GM19239 (cell line): ENCODE data around the gene NTF3.

ENCODE experiments used
- DNase-seq: peaks from one replicate; pipeline ENCODE4 v3.0.0; 2011; ENCODE audit warnings: low spot score; ENCODE audit not compliant: insufficient read length
- FAIRE-seq: peaks from 2 replicates; lab custom pipeline; 2011; peaks lifted over from hg19 to GRCh38; lab: Jason Lieb, UNC

Gene NTF3

DNA sequence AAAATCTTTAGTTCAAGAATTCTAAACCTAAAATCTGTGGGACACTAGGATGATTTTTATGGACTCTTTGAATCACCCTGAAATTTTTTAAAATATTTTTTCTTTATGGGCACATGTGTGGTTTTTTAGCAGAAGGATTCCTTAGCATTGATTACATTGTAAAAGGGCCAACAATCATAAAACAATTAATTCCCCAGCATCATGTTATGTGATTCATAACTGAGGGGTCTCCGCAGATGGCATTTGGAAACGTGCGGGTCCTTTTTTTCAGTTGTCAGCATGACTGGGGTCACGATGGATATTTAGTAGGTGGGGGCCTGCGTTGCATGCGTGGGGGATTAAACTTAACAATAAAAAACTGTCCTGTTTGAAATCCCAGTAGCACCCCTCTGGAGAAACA is 52.5 kb downstream of the NTF3 start:
- DNase-seq (no peak), FAIRE-seq (no peak)

DNA sequence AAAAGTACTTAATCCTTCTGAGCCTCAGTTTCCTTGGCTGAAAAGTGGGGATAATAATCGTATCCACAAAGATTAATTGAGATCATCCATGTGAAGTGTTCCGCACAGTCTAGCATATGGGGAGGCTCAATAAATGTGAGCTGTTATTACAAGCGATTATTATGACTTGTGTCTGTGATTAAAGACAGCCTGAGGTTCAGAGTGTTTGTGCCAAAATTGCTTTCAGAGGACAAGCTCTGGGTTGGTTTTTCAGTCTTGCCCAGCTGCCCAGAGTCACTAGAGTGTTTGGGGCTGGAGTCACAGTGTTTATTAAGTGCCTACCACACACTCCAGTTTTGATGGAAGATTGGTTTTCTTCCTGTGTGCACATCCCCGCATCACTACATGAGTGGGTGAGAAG is 53.5 kb downstream of the NTF3 start:
- FAIRE-seq = no peak
- DNase-seq = no peak

DNA sequence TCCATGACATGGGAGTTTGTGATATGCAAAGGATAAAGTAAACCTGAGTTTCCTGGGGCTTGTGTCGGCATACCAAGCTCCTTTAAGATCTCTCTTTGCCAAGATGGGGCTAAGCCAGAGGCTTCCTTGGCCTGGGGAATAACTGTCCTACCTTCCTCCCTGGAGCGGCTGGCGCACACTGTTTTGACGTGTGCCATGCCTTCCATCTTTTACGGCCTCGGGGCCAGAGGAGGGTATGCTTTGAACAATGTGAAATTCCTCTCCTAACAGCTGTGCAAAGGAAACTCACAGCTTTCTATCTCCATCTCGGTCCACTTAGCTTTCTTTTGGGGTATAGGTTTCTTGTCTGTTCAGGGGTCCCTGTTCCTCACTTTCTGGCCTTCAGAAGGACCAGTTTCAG is 55.2 kb downstream of the NTF3 start:
- no peak for DNase-seq
- no peak for FAIRE-seq

DNA sequence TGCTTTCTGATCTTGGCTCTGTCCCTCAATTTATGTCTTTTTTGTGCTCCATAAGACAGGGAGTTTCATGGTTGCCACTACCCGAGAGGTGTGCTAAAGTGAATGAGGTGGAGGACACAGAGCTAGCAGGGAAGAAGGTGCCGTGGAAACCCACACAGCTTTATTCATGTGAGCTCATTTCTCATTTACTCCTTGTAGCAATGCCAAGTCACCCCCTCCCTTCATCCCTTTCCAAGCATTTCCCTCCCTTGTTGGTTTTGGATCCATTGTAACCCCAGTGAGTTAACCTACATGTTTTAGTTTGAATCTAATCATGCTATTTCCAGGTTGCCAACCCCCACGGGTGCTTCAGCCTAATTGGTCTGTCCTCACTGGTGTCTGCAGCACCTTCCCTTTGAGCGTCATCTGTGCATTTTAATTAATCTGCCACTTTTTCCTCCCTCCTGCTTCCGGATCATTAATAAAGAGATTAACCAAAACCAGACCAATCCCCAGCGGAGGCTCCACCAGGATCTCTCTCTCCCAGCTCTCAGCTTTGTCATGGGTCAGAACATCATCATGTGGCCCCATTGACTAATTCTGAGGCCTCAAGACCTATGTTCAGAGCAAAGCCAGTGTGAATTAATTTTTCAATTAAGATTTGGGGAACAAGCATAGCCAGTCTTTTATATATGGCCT is 56.2 kb downstream of the NTF3 start:
- DNase-seq (no peak), FAIRE-seq (no peak)

DNA sequence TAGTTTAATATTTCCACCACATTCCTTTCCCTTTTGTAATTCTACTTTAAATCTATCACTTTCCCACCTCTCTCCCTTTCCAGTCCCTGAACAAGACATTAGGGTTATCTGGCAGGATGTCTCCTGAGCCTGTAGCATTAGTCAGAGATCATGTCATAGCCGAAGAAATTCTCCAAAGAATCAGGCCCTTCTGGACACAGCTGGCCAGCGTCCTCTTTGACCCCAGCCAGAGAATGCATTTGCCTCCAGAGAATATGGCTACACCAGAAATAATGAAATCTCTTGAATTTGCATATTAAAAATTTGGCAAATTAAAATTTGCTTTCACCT is 56.7 kb downstream of the NTF3 start:
- DNase-seq = no peak
- FAIRE-seq = no peak

DNA sequence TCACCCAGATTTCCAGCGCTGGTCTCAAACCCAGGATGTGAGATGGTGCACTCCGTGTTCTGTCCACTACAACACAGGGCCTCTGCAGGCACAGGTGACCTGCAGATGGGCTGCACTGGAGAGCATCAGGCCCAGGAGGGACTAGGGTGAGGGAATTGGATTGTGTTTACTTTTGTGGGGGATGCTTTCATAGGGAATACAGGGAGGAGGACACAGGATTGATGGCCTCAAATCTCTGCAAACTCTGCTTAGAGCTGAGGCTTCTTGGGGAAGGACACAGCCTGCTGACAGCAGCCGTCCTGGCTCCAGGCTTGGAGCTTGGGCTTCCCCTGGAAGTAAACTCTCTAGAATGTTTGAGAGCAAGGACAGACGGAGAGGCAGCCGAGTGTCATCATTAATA is 57.1 kb downstream of the NTF3 start:
- no peak for DNase-seq
- FAIRE-seq = no peak

DNA sequence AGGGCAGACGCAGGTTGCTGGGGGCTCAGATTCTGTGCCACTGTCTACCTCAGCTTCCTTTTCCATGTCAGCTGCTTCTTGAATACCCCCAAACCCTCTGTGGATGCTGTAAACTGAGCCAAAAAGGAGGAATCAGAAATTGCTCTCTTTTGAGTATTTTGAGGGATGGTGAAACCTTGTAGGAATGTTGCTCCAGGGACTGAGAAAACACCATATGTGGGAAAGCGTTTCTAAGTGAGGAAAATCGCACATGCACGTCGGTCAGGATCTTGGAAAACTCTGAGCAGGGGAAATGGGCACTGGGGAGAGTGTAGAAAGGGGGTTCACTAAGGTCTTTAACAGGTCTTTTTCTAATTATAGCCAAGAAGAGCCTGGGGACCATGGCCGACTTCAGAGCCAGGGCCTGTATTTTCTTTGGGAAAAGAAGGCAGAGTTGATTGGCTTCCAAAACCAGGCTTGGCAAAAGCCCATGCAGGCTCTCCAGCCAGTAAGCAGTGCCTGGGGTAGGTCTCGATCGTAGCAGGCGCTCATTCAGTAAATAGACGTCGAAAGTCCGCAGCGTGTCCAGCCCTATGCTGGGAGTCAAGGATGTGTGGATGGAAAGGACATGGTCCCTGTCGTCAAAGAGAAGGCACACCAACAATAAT is 58.0 kb downstream of the NTF3 start:
- FAIRE-seq (no peak), DNase-seq (no peak)

DNA sequence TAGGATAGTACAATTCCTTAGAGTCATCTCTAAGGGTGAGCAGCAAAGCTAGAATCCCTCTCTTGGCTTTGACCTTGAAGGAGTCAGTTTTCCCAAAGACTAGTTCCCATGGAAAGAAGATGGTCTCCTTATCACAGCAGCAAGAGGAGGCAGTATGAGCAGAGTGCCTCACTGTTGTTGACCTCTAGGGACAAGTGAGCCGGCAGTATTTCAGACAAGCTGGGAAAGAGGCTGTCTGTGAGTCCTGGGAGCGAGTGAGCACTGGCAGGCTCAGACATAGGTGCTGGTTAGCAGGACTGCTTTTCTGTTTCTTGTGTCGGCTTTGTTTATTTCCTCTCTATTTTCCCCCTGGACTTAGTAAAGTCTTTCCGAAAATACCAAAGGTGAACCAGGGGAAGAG is 60.7 kb downstream of the NTF3 start:
- FAIRE-seq = no peak
- DNase-seq = no peak

DNA sequence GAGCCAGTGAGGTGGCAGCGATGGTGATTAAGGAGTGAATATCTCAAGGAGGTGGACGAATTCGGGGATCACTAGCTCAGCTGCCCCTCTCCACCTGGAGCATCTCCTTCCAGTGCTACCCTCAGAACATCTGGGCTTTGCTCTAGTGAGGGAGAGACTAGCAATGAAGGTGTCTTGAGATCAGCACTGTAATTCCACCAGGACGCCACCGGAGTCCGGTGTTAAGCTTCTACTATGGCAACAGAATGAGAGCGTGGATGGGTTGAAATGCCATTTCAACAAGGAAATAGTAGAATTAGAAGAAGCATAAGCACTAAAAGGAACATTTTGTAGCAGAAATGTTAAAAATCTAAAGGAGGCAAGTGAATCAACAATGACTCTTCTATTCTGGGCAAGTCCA is 61.1 kb downstream of the NTF3 start:
- FAIRE-seq (no peak), DNase-seq (no peak)

DNA sequence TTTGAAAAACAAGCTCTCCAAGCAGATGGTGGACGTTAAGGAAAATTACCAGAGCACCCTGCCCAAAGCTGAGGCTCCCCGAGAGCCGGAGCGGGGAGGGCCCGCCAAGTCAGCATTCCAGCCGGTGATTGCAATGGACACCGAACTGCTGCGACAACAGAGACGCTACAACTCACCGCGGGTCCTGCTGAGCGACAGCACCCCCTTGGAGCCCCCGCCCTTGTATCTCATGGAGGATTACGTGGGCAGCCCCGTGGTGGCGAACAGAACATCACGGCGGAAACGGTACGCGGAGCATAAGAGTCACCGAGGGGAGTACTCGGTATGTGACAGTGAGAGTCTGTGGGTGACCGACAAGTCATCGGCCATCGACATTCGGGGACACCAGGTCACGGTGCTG is 62.4 kb downstream of the NTF3 start:
- DNase-seq (no peak), FAIRE-seq (no peak)

DNA sequence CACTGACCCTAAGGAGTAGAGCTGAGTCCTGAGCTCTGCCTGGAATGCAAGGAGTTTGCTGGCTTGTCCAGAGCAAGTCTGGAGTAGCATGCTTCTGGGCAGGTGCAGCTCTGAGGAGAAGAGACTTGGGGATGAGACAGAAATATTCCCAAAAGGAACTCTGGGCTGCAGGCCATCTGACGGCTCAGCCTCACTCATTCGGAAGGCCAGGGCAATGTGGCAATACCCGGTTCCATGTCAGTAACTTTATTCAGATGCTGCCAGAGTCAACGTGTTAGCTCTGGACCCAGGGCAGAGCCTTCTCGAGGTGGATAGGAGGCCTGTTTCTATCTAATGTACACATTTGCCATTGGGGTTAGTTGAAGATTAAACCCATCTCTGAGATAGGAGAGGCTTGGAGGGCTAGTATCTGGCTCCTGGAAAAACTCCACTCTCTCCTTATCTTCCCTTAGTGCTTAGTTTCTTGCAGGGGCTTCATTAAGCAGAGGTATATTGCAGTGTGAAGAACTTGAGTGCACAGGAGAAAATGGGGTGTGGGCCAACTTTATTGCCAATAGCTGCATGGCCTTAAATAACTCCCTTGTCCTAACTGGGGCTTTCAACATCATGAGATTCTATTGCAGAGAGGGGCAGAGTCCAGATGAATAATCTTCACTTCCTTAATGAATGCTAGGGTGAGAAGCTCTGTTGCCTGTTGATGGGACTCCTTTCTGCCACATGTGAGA is 65.6 kb downstream of the NTF3 start:
- DNase-seq (no peak), FAIRE-seq (no peak)

DNA sequence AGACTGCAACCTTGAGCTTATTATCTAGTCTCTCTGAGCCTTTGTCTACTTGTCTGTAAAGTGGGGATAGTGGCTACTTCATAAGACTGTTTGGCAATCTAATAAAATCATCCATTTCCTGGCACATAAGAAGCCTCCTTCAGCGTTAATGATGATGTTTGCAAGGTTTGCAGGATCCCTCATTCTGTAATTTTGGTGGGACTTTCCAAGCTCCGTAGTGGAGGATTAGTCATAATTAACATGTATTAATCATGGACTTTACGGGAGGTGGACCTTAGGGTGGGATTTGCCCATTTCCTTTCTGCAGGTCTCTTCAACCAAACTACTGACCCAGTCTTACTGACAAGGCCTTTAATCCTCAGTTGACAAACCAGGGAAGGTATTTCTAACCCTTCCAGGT is 66.2 kb downstream of the NTF3 start:
- DNase-seq = no peak
- FAIRE-seq = no peak

DNA sequence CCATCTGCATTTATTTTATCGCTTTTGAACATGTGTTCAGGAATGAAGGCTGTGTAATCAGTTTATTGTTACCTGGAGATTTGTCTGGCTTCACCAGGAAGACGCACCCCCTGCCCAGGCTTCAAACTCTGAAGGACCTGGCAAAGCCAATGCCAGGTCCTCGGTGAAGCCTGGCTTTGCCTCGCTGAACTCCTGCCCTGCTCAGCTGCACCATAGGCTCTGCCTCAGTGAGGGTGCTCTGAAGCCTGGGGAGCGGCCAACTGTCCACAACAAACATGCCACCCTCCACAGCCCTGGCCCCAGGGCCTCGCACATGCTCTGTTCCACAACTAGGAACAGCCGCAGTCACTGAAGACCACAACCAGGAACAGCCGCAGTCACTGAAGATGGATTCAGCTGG is 66.9 kb downstream of the NTF3 start:
- DNase-seq (no peak), FAIRE-seq (no peak)

DNA sequence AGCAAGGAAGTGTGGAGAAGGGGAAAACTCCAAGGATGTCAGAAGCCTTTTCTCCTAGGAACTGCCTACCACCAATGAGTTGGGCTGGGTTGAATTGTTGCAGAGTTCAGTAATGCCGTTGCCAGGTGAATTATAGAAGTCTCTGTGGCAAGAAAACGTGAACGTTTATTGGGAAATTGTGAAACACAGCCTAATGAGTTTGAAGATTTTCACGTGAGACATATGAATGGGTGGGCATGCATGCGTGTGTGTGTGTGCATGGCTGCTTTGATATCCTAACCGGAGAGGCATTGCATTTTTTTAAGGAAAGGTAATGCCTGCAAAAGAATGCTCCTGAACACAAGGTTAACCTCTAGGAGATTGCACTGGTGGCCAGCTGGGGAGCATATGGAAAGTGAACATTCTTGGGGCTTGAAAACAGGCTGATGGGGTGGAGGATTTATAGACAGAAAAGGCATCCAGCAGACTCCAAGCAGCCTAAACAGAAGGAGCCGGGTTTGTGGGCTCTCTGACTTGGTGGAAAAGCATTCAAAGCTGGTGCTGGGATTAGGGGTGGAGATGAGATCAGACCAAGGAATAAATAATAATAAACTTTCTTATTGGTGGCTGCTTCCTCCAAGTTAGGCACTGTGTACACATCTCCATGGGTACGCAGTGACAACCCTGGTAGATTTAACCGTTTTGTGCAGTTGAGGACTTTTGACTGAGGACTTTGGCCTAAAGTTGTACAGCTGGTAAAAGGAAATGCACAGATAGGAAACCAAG is 67.8 kb downstream of the NTF3 start:
- FAIRE-seq = no peak

DNA sequence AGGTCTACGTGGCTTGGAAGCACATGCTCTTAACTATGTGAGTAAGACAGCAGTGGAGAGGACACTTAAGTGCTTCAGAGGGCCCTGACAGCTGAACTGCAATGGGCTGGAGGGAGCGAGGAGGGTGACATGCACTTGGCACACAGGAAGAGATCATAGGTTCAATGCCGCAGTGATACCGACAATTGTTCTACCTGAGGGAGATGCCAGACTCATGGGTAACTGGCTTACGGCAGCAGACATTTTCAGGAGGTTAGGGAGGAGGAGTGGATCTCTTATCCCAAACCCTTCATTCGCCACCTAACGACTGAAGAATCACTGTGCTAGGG is 68.4 kb downstream of the NTF3 start:
- DNase-seq (no peak), FAIRE-seq (no peak)

More for the DNA sequence above, 67.8 kb downstream of the NTF3 start:
- DNase-seq = no peak

DNA sequence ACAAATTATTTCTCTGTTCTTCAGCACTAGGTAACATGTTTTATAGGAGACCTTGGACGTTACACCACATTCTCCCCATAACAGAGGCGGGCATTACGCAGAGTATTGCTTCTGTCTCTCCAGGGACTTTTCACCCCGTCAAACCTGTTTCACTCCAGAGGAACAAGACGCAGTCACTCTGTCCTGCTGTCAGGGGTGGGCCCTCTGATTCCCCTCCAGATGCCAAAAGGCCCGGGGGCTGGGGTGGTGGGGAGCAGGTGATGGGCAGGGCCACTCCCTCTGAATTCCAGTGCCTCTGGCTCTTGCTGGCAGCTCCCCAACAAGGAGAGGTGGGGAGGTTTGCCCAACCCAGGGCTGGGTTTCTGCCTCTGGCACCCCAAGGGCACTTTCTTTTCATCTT is 71.9 kb downstream of the NTF3 start:
- no peak for DNase-seq
- no peak for FAIRE-seq

DNA sequence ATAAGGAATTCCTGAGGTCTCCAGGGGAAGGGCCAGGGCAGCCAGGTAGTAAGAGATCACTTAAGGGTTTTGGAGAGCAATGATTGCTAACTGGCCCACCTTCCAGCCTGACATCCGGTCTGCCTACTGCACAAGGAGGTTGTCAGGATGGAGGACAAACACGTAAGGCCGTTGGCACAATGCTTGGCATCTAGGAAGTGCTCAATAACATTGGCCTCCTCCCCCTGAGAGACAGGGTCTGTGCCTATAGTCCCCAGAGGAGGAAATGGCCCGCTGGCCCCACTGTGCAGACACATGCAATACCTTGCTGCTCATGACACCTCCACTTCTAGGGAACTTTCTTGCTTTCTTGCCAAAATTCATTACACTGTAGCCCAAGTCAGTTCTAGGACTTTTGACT is 73.2 kb downstream of the NTF3 start:
- DNase-seq (no peak), FAIRE-seq (no peak)

DNA sequence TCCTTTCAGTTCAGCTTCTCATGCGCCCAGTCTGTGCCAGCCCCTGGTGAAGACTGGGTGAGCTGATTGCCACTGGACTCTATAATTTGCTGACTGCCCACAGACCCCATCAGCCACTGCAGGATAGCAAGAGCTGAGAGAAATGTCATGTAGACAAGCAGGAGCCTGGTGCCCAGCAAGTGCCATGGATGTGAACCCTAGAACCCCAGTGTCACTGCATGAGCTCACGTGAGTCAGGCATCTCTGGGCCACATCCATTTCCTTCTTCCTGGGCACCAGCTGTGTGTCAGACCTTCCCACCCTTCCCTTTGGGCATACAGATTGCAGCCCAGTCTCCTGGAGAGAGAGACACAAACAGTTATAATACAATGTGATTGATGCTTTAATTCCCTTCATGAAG is 73.8 kb downstream of the NTF3 start:
- no peak for FAIRE-seq

DNA sequence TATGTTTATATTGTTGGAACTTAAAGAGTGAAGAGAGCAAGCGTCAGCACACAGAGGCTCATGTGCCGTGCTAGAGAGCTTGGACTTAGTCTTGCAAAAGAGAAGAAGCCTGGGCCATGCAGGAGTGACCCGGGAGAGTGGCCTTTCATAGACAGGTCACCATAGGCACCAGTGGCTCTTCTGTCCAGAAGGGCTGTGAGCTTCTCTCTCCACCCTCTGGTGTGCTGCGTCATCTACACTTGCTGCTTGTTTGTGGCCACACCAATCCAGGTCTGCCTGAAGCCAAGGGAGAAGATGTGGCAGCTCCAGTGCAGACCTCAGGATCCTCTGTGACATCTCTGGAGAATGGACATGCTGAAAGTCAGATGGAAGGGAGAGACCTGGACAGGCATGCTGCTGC is 74.4 kb downstream of the NTF3 start:
- FAIRE-seq = no peak

More for the DNA sequence above, 73.8 kb downstream of the NTF3 start:
- no peak for DNase-seq

DNA sequence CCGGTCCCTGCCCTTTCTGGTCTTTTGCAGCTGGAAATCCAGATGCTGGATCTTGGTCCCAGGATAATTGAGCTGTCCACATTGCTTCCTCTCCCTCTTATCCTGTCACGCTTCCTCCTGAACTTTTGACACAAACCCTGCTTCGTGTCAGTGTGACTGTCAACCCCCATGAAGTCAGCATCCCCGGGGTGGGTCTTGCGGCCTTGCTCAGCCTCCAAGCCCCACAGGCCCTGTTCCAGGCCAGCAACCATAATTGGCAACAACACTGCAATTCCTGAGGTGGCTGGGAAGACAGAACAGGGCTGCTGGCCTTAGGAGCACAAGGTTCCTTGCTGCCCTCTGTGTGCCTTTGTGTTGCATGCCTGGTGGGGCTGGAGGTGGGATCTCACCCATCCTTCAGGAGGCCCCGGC is 74.9 kb downstream of the NTF3 start:
- DNase-seq = no peak
- no peak for FAIRE-seq

More for the DNA sequence above, 74.4 kb downstream of the NTF3 start:
- DNase-seq = no peak

DNA sequence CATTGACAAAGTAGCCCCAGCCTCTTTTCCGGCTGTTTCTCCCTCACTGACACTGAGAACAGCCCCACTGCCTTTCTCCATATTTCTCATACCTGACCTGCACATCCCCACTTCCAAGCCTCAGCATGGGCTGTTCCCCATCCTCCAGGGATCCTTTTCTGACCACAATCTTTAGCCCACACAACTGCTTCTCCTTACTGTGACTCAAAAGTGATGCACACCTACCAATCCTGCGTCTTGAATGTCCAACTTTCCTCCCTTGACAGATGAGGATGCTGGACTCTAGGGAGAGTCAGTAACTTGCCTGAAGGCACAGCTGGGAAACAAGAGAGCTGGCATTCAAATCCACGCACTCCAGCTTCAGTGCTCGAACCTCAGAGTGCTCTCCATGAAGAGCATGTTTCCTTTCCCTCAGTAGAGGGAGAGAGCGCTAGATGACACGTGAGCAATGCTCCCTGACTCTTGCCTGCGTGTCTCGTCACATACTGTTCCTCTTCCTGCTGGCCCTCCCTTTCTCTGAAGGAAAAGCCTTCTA is 75.6 kb downstream of the NTF3 start:
- DNase-seq (no peak), FAIRE-seq (no peak)
